ENCODE measurements around the gene SYT5.
"Not testable (repeated sequence)": the region's sequence is repeated elsewhere in the genome, so short reads cannot be mapped to it uniquely, and the experiment has no call there.

The SYT5 gene

DNA sequence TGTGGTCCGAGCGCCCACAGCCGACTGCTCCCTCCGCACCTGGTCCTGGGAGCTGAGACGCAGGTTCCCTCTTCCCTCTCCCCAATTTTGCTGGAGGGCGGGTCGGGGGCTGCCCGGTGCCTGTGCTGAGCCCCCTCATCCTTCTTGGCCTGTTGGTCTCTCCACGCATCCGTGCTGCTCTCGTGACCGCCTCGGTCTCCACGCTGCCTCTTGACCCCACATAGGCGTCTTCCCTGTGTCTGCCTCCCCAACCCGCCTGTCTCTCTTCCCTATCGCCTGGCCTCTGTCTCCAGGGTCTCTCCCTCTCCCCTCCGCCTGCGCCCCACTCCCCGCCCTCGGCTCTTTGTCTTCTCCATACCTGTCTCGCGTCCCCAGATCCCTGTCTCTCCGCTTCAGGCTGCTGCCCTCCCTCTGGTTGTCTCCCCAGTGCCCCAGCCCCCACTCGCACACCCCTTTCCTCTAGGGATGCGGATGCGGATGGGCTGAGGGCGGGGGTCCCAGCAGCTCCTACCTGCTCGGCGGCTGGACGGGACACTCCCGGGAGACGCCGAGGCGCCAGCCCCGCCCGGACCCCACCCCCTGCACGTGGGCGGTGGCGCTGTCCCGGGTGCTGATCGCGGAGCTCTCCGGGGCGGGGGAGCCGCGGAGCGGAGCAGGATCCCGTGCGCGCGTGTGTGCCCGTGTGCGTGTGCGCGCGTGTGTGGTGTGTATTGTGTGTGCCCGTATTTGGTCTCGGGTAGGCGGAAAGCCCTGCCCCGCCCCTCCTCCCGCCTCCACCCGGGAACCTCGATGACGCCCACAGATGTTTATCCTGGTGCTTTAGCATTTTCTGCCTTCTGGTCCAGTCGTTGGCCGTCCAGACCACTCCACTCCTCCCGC lies at the start of gene SYT5:
Gene SYT5 (minus strand): TSS at position 684 of the 879 bp plus-strand sequence. CDS start 1,248 bp downstream, outside the sequence.
- Histone ChIP-seq H3K27me3 (ENCODE audit: low read depth, low read length) (peaks cover 61% of the 10 kb centered on the region), H3K9me3 (ENCODE audit: control insufficient read depth in 1 of 2, low read length in 2 of 2) (no peaks in the 10 kb centered on the region), H3K36me3 (ENCODE audit: control insufficient read depth in 1 of 2, insufficient read depth in 2 of 2, low read length in 2 of 2) (no peaks in the 10 kb centered on the region), H3K4me1 (ENCODE audit: control insufficient read depth in 1 of 2, insufficient read depth in 2 of 2, low read length in 2 of 2) (peaks cover 3 to 16% of the 10 kb centered on the region in 2 donors), H3K27ac (ENCODE audit: low read length) (no peak within 1 kb of the TSS), H3K4me3 (ENCODE audit: low read depth in 1 of 2, low read length in 2 of 2) (peak within 1 kb of the TSS; percentile 26 to 54)

DNA sequence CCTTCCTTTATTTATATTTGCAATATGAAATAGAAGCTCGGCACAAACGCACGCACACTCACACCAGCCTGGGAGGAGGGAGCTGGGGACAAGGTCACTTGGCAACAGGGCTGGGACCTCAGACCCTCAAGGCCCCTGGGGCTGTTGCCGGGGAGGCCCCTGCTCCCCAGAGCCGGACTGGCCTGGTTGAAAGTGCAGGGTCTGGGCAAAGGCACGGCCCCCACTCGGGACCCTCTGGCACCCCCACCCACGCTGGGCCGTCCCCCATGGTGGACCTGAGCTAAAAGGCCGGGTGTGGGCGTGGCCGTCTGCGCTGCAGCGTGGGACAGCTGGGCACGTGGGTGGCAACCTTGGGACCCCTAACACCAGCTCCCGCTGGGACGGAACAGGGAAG lies 49.7 kb upstream of the SYT5 start:
- Histone ChIP-seq H3K36me3 (ENCODE audit: control insufficient read depth in 1 of 2, insufficient read depth in 2 of 2, low read length in 2 of 2) (peaks cover 13 to 72% of the 10 kb centered on the region in 2 donors), H3K4me3 (ENCODE audit: low read depth in 1 of 2, low read length in 2 of 2) (no peak overlapping the region), H3K27me3 (ENCODE audit: low read depth, low read length) (no peaks in the 10 kb centered on the region), H3K27ac (ENCODE audit: low read length) (no peak overlapping the region), H3K9me3 (ENCODE audit: control insufficient read depth in 1 of 2, low read length in 2 of 2) (no peaks in the 10 kb centered on the region), H3K4me1 (ENCODE audit: control insufficient read depth in 1 of 2, insufficient read depth in 2 of 2, low read length in 2 of 2) (peaks cover 0 to 16% of the 10 kb centered on the region in 2 donors)

DNA sequence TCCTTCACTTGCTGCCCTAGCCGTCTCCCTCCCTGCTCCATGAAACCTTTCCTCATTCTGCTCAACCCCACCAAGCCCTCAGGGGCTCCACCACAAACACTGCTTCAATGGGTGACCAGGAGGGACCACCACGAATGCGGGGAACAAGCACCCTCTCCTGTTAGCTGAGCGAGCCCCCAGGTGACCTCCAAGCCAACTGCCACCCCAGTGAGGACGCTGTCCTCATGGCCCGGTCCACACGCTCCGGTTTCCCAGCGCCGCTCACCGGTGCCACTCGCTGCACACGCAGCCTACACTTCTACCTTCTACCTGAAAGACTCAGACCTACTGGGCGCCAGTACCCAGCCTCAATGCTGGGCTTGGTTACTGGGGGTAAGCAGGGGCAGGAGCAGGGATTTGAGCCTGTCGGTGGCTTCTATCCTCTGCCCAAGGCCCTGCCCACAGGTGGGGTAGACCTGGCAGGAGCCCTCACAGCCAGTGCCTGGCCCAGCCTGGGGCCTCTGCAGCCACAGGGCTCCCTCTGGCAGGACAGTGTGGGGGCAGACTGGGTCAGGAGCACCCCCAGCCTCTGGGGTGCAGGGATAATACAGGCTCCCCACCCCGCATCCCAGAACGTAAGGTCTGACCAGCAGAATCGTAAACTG lies 49.2 kb upstream of the SYT5 start:
- peaks cover 0 to 16% of the 10 kb centered on the region in 2 donors for H3K4me1 ChIP-seq (ENCODE audit: control insufficient read depth in 1 of 2, insufficient read depth in 2 of 2, low read length in 2 of 2)
- H3K27me3 ChIP-seq (ENCODE audit: low read depth, low read length), result no peaks in the 10 kb centered on the region
- no peak overlapping the region for H3K4me3 ChIP-seq (ENCODE audit: low read depth in 1 of 2, low read length in 2 of 2)
- H3K36me3 ChIP-seq (ENCODE audit: control insufficient read depth in 1 of 2, insufficient read depth in 2 of 2, low read length in 2 of 2), result peaks cover 9 to 67% of the 10 kb centered on the region in 2 donors
- H3K27ac ChIP-seq (ENCODE audit: low read length), result no peak overlapping the region
- H3K9me3 ChIP-seq (ENCODE audit: control insufficient read depth in 1 of 2, low read length in 2 of 2), result no peaks in the 10 kb centered on the region

DNA sequence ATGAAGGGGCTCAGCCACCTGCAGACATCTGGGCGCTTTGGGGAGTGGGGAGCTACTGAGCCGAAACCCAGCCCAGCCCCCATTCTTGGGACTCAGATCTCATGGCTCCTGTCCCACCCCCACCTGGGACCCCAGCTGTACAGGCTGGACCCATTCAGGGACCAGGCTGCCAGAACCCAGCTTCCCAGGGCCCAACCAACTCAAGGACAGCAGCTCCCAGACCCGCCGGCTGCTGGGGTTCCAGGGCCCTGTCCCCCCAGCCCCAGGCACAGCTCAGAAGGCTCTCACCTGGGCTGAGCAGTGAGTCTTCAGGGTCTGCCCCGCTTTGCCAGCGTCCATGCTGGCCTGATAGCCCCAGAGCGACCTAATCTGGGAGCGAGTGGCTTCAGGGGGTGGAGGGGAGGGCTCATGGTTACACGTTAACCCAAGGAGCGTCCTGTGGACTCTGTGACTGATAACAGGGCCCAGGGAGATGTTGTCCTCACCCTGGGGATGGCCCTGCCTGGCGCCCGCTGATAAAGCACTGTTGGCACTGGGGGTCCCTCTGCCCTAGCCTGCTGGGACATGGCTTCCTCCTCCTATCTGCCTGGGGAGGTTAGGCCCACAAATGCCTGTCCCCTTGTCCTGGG lies 48.4 kb upstream of the SYT5 start, which contains the start of gene TMEM86B:
Gene TMEM86B (minus strand): TSS at position 361 of the 629 bp plus-strand sequence. CDS start 22 bp downstream, at position 339.
- peaks cover 0 to 16% of the 10 kb centered on the region in 2 donors for H3K4me1 ChIP-seq (ENCODE audit: control insufficient read depth in 1 of 2, insufficient read depth in 2 of 2, low read length in 2 of 2)
- no peaks in the 10 kb centered on the region for H3K27me3 ChIP-seq (ENCODE audit: low read depth, low read length)
- H3K9me3 ChIP-seq (ENCODE audit: control insufficient read depth in 1 of 2, low read length in 2 of 2), result no peaks in the 10 kb centered on the region
- no peak within 1 kb of the TSS for H3K27ac ChIP-seq (ENCODE audit: low read length)
- no peak within 1 kb of the TSS for H3K4me3 ChIP-seq (ENCODE audit: low read depth in 1 of 2, low read length in 2 of 2)
- H3K36me3 ChIP-seq (ENCODE audit: control insufficient read depth in 1 of 2, insufficient read depth in 2 of 2, low read length in 2 of 2), result peaks cover 6 to 68% of the 10 kb centered on the region in 2 donors

DNA sequence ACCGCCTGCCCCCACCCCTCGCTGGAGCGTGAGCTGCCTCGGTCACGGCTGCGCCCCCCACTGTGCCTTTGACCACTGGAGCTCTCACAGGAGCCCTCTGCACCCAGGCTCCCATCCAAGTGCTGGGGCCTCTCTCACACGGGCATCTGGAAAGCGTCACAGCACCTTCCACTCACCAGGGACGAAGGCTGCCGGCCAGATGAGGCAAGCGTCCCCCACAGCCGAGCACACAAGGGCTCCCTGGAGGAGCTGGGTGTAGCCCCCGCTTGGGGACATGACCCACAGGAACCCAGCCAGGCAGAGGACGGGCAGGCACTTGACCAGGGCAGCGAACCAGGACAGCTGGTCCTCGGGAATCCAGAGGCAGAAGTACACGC lies 47.9 kb upstream of the SYT5 start:
- Histone ChIP-seq H3K27ac (ENCODE audit: low read length) (no peak overlapping the region), H3K4me1 (ENCODE audit: control insufficient read depth in 1 of 2, insufficient read depth in 2 of 2, low read length in 2 of 2) (peaks cover 0 to 16% of the 10 kb centered on the region in 2 donors), H3K27me3 (ENCODE audit: low read depth, low read length) (no peaks in the 10 kb centered on the region), H3K4me3 (ENCODE audit: low read depth in 1 of 2, low read length in 2 of 2) (no peak overlapping the region), H3K9me3 (ENCODE audit: control insufficient read depth in 1 of 2, low read length in 2 of 2) (no peaks in the 10 kb centered on the region), H3K36me3 (ENCODE audit: control insufficient read depth in 1 of 2, insufficient read depth in 2 of 2, low read length in 2 of 2) (peaks cover 10 to 66% of the 10 kb centered on the region in 2 donors)

DNA sequence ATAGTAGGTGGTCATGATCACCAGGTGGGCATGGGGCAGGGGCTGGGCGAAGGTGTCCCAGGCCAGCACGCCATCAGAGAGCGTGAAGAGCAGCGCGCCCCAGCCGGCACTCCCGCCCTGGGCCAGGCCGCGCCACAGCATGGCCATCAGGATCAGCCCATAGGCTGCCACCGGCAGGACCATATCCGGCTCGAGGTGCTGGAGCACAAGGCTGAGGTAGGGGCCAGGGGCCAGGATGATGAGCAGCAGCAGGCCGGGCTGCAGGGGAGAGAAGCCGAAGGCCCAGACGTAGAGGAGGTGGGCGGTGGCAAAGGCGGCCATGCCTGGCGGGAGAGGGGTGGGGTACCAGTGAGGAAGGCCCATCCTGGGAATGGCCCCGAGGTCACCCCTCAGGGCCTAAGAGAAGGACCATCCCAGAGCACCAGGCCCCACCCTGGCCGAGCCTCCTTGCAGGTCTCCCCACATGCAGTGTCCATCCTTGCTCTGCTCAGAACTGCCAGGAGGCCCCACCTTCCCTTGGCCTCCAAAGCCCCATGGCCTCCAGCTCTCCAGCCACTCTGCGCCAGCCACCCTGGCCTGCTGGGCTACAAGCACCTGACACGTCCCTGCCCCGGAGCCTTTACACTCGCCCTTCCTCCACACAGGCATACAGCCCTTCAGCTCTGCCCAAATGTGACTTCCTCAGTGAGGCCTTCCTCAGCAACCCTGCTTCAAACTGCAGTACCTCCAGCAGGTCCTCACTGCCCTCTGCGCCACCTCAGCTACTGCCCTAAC lies 47.3 kb upstream of the SYT5 start:
- peaks cover 0 to 16% of the 10 kb centered on the region in 2 donors for H3K4me1 ChIP-seq (ENCODE audit: control insufficient read depth in 1 of 2, insufficient read depth in 2 of 2, low read length in 2 of 2)
- no peak overlapping the region for H3K27ac ChIP-seq (ENCODE audit: low read length)
- H3K27me3 ChIP-seq (ENCODE audit: low read depth, low read length), result no peaks in the 10 kb centered on the region
- no peak overlapping the region for H3K4me3 ChIP-seq (ENCODE audit: low read depth in 1 of 2, low read length in 2 of 2)
- H3K36me3 ChIP-seq (ENCODE audit: control insufficient read depth in 1 of 2, insufficient read depth in 2 of 2, low read length in 2 of 2), result peaks cover 10 to 61% of the 10 kb centered on the region in 2 donors
- no peaks in the 10 kb centered on the region for H3K9me3 ChIP-seq (ENCODE audit: control insufficient read depth in 1 of 2, low read length in 2 of 2)

DNA sequence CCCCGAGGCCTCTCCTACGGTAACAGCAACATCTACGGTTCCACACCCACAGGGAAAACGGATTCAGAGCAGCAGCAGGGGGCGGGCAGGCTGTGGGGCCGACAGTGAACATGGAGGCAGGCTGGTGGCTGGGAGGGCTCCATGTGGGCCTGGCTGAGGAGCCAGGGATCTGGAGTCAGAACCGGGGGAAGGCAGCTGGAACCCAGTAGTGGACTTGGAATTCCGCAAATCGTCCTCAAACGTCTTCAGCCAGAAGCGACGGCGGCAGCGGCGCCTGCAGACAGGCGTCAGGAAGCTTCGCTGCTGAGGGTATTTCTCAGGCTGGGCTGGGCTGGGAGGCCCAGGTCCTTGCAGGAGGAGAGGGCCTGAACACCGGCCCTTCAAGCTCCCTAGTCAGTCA lies 46.7 kb upstream of the SYT5 start:
- Histone ChIP-seq H3K4me3 (ENCODE audit: low read depth in 1 of 2, low read length in 2 of 2) (no peak overlapping the region), H3K36me3 (ENCODE audit: control insufficient read depth in 1 of 2, insufficient read depth in 2 of 2, low read length in 2 of 2) (peaks cover 8 to 54% of the 10 kb centered on the region in 2 donors), H3K27me3 (ENCODE audit: low read depth, low read length) (no peaks in the 10 kb centered on the region), H3K4me1 (ENCODE audit: control insufficient read depth in 1 of 2, insufficient read depth in 2 of 2, low read length in 2 of 2) (peaks cover 0 to 16% of the 10 kb centered on the region in 2 donors), H3K27ac (ENCODE audit: low read length) (no peak overlapping the region), H3K9me3 (ENCODE audit: control insufficient read depth in 1 of 2, low read length in 2 of 2) (no peaks in the 10 kb centered on the region)

DNA sequence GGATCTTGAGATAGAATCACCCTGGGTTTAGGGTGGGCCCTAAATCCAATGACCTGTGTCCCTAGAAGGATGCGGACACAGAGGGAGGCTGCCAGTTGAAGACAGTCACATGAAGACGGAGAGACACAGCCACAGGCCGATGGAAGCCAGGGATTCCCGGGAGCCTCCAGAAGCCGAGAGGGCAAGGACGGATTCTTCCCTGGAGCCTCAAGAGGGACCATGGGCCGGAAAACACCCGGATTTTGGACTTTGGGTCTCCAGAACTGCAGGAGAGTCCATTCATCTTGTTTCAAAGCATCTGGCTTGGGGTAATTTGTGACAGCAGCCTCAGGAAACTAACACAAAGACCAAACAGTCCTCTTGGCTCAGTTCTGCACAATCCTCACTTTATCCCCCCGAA lies 46.2 kb upstream of the SYT5 start:
- H3K27me3 ChIP-seq (ENCODE audit: low read depth, low read length), result no peaks in the 10 kb centered on the region
- H3K27ac ChIP-seq (ENCODE audit: low read length), result no peak overlapping the region
- H3K4me1 ChIP-seq (ENCODE audit: control insufficient read depth in 1 of 2, insufficient read depth in 2 of 2, low read length in 2 of 2), result peaks cover 0 to 16% of the 10 kb centered on the region in 2 donors
- no peak overlapping the region for H3K4me3 ChIP-seq (ENCODE audit: low read depth in 1 of 2, low read length in 2 of 2)
- H3K9me3 ChIP-seq (ENCODE audit: control insufficient read depth in 1 of 2, low read length in 2 of 2), result no peaks in the 10 kb centered on the region
- H3K36me3 ChIP-seq (ENCODE audit: control insufficient read depth in 1 of 2, insufficient read depth in 2 of 2, low read length in 2 of 2), result peaks cover 7 to 49% of the 10 kb centered on the region in 2 donors

DNA sequence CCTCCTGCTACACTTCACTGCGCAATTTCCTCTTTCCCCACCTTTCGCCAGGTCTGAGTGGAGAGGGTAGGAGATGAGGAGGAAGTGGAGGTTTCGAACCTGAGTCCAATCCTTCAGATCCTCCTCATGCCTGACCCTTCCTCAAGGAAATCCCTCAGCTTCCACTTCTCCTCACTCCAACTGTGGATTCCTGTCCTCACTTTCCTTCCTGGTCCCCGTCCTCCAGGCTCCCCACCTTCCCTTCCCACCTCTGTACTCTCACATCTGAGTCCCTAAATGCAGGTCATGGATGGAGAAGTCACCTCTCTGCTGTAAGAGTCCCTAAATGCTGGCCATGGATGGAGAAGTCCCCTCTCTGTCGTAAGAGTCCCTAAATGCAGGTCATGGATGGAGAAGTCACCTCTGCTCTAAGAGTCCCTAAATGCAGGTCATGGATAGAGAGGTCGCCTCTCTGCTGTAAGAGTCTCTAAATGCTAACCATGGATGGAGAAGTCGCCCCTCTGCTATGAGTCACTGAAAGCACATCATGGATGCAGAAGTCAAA lies 45.4 kb upstream of the SYT5 start:
- peaks cover 0 to 16% of the 10 kb centered on the region in 2 donors for H3K4me1 ChIP-seq (ENCODE audit: control insufficient read depth in 1 of 2, insufficient read depth in 2 of 2, low read length in 2 of 2)
- H3K9me3 ChIP-seq (ENCODE audit: control insufficient read depth in 1 of 2, low read length in 2 of 2), result peaks cover 0 to 2% of the 10 kb centered on the region in 2 donors
- H3K27me3 ChIP-seq (ENCODE audit: low read depth, low read length), result no peaks in the 10 kb centered on the region
- no peak overlapping the region for H3K27ac ChIP-seq (ENCODE audit: low read length)
- peaks cover 4 to 42% of the 10 kb centered on the region in 2 donors for H3K36me3 ChIP-seq (ENCODE audit: control insufficient read depth in 1 of 2, insufficient read depth in 2 of 2, low read length in 2 of 2)
- H3K4me3 ChIP-seq (ENCODE audit: low read depth in 1 of 2, low read length in 2 of 2), result no peak overlapping the region

DNA sequence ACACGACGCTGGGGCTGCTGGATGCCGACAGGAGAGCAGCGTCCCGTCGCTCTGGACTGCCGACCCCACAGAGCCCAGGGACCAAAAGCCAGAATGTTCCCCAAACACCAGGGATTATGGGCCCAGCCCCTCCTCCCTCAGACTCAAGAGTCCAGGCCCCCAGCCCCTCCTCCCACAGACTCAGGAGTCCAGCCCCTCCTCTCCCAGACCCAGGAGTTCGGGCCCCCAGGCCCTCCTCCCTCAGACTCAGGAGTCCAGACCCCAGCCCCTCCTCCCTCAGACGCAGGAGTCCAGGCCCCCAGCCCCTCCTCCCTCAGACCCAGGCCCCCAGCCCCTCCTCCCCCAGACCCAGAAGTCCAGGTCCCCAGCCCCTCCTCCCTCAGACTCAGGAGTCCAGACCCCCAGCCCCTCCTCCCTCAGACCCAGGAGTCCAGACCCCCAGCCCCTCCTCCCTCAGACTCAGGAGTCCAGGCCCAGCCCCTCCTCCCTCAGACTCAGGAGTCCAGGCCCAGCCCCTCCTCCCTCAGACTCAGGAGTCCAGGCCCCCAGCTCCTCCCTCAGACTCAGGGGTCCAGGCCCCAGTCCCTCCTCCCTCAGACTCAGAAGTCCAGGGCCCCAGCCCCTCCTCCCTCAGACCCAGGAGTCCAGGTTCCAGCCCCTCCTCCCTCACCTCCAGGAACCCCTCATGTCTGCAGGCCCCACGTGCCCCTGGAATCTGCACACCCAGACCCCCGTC lies 44.8 kb upstream of the SYT5 start:
- Histone ChIP-seq H3K36me3 (ENCODE audit: control insufficient read depth in 1 of 2, insufficient read depth in 2 of 2, low read length in 2 of 2) (peaks cover 4 to 36% of the 10 kb centered on the region in 2 donors), H3K4me1 (ENCODE audit: control insufficient read depth in 1 of 2, insufficient read depth in 2 of 2, low read length in 2 of 2) (peaks cover 0 to 16% of the 10 kb centered on the region in 2 donors)
- H3K27me3 ChIP-seq (ENCODE audit: low read depth, low read length); H3K9me3 ChIP-seq (ENCODE audit: control insufficient read depth in 1 of 2, low read length in 2 of 2); H3K4me3 ChIP-seq (ENCODE audit: low read depth in 1 of 2, low read length in 2 of 2); H3K27ac ChIP-seq (ENCODE audit: low read length): not testable (repeated sequence)

Data from muscle layer of duodenum (tissue), 2 donors.